HG03159 (cell line): Measurements from ENCODE around the gene PSMD5.
"Not testable (repeated sequence)": the region's sequence is repeated elsewhere in the genome, so short reads cannot be mapped to it uniquely, and the experiment has no call there.

ENCODE experiments used
- ATAC-seq: cut with Tn5 transposase; IDR thresholded peaks from one replicate; pipeline ENCODE4 v1.9.1; 2021; ENCODE audit warnings: mild to moderate bottlenecking, moderate library complexity; ENCODE audit not compliant: unreplicated experiment

PSMD5 gene

DNA sequence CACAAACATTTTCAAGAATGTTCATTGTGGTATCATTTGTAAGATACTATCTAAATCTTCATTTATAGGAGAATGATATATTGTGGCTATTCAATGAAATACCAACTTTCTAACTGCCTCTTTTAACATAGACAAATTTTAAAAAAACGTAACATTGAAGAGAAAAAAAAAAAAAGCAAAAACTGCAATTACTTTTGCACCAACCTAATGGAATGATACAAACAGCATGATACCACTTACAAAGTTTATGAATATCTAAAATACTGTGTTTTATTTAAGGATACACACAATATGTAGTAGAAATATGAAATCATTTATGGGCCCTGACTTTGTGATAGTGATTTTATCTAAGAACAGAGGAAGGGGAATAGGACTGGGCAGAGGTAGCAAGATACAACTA, 24.1 kb downstream of the PSMD5 start:
- ATAC-seq = no peak

DNA sequence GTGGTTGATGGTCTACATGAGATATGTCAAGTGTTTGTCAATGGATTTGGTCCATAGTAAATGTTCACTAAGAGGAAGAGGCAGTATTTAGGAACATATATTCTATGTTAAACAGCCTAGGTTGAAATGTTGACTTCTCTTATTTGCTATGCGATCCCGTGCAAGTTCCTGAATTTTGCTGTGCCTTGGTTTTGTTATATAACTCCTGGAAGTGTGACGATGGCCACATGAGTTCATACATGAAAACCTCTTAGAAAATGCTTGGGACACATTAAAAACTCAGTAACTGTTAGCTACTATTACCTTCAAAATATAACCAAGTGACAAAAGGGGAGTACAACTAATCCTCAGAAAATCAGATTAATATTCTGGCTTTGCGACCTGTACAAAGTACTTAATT, 27.6 kb downstream of the PSMD5 start:
- no peak for ATAC-seq

DNA sequence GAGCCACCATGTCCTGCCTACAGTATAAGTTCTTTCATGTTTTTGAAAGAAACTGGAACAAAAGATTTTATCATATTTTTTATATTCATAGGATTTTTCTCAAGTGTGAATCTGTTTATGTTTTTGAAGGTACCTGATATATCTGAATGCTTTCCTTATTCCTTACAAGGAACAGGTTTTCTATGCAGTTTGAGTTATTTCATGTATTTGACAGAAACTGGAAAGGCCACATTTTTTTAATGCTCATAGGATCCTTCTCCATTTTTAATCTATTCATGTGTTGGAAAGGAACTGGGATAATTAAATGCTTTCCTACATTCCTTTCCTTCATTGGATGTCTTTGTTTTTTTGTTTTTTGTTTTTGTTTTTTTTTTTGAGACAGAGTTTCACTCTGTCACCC, 33.8 kb downstream of the PSMD5 start:
- ATAC-seq = no peak

DNA sequence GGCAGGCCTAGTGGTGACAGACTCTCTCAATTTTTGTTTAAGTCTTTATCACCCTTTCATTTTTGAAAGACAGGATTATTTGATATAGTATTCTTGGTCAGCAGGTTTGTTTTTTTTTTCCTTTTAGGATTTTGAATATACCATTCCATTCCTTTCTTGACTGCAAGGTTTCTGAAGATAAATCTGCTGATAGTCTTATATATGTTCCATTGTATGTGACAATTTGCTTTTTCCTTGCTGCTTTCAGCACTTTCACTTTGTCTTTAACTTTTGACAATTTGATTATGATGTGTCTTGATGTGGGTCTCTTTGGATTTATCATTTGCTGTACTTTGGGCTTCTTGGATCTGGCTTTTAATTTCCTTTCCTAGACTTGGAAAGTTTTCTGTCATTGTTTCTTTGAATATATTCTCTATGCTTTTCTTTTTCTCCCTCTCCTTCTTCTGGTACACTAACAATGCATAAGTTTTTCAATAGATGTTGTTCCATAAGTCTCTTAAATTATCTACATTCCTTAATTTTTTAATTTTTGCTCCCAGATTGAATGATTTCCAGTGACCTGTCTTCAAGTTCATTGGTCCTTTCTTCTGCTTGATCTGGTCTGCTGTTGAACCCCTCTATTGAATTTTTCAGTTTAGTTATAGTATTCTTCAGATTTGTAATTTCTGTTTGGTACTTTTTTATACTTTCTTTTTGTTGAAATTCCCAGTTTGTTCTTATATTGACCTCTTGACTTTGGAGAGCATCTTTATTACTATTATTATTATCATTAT, 34.9 kb downstream of the PSMD5 start:
- no peak for ATAC-seq

DNA sequence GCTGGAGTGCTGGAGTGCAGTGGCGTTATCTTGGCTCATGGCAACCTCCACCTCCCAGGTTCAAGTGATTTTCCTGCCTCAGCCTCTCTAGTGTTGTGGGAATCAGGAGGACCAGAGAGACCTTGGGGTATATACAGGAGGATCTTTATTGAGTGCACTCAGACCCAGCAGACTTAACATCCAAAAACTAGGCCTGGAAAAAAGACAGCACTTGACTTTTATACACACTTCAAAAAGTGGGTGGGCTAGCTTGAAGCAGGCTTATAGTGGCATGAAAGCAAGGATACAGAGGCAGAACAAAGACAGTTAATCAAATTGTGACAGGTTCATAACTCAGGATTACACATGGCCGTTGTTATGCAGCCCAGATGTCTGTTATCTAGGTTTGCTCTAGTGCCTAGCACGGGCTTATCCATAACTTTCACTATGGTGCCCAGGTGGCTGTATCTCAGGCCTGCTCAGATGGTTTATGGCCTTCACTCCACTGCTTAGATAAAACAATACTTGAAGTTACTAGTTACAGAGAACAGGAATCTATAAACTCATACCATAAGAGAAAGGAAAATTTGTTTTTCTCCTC, 37.8 kb downstream of the PSMD5 start:
- not testable (repeated sequence) for ATAC-seq

DNA sequence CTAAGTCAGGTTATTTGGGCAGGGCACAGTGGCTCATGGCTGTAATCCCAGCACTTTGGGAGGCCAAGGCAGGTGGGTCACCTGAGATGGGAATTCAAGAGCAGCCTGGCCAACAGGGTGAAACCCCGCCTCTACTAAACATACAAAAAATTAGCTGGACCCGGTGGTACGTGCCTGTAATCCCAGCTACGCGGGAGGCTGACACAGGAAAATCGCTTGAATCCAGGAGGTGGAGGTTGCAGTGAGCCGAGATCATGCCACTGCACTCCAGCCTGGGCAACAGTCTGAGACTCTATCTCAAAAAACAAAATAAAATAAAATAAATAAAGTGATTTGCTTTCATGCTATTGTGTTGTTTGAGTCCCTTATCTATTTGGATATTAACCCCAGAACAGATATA, 41.3 kb downstream of the PSMD5 start:
- ATAC-seq = no peak

DNA sequence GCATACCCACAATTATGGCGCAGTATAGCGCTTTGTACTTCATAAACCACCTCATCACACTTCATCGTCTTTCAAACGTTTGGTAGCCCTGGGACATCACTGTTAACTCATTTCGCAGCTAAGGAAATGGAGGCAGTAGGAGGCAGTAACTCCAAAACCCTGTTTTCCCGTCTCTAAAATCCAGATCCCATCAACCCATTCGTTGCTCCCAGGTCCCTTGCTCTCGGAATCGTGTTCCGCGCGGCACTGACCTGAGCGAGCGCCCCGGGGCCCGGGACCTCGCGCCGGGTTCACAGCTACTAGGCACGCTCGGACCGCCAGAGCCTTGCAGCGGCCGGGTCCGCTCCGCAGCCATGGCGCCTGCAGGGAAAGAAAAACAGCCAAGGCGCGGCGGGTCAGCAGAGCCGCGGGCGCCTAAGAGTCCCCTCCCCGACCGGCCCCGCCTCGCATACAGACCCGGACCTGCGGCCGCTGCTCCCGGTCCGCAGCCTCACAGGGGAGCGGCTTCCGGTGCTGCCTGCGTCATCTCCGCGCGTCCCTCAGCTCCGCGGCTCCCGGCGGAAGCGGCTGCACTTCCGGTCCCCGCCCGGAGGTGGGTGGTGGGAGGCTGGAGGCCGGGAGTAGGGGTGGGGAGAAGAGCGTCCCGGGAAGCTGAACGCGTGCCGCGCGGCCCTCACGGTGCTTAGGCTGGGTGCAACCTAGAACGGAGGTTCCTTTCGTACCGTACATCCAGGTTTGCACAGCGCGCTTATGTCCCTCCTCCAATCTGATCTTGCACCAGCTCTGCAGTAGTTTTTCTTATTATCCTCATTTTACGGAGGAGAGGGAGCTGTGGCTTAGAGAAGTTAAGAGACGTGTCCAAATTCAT, 49.6 kb downstream of the PSMD5 start, which contains the start of gene FBXW2:
Gene FBXW2, minus strand, starts transcription at position 519 of the 868 bp plus-strand sequence. CDS start 5,158 bp downstream, outside the sequence.
- peak; percentile 95 for ATAC-seq

DNA sequence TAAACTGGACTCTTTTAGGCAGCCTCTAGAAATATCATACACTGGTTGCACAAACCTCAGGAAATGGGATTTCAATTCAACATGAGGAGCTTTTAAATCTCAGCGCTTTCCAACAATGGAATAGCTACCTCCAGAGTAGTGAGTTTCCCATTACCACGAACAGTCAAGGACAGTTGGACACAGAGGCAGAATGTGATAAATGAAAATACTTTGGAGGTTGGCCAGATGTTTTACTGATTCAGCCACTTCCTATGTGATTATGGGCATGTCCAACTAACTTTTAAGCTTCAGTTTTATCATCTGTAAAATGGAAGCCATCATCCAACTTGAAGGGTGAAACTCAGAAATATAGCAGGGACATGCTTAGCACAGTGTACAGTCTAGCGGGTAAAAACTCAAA, 51.6 kb downstream of the PSMD5 start:
- ATAC-seq = no peak

DNA sequence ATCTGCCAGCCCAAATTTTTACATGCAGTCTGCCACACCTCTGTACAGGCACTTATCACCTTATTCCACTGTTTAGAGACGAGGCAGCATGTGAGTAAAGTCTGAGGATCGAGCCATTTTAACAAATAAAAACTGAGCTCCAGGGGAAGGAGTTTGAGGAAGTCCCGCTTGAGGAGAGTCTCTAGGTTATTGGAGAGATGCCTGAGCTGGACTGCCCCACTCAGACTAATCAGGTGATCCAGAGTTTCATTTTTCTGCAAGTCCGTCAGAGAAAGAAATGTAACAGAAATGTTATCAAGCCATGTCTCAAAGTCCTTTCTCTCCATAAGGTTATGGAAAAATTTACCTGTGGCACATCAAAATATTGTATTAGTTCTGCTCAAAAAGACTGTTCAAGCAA, 54.8 kb downstream of the PSMD5 start:
- no peak for ATAC-seq

DNA sequence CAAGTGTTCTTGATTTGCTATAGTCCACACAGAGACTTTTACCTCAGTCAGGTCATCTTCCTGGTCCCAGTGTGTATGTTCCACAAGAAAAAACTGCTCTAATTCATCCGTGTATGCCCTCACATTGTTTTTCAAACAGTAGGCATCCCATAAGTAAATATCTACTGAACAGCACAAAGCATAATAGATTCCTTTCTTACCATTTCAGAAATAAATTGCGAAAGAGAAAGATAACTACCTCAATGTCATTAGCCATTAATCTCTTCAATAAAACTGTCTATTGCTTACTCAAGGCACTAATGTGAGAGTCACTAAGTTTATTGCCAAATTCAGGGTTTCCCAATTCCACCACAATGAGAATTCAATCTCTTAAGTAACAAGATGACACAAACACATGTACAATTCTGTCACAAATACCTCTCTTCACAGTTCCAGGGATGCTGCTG, 59.1 kb downstream of the PSMD5 start:
- ATAC-seq = no peak

DNA sequence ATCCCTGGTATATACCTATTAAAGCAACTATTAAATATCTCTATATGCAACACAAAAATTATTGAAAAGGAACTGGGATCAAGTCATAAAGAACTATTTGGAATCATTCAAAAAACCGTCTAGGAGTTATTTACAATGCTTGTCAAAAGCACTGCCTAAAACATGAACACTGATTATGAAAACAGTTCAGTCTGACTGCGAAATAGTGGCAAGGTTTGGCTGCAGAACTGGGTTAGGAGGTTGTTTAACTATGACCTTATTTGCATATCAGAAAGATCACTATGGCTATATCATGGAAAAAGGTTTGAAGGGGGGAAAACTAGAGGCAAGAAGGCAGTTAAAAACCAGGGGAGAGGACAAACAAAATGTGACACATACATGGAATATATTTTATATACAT, 61.5 kb downstream of the PSMD5 start:
- no peak for ATAC-seq

DNA sequence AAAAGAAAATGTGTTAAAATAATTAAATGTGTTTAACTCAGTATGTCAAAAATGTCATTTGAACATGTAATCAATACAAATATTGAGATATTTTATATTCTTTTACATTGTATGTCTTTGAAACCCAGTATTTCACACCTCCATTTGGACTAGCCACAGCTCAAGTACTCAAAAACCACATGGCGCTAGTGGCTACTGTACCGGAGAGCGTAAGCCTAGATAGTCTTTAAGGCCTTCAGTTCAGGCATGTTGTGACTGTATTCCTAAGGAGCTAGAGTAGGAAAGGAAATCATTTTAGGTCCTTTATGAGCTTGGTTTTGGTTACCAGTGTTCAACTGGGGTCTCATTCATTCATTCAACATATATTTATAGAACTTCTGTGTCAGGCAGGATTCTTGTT, 62.4 kb downstream of the PSMD5 start:
- ATAC-seq = no peak

DNA sequence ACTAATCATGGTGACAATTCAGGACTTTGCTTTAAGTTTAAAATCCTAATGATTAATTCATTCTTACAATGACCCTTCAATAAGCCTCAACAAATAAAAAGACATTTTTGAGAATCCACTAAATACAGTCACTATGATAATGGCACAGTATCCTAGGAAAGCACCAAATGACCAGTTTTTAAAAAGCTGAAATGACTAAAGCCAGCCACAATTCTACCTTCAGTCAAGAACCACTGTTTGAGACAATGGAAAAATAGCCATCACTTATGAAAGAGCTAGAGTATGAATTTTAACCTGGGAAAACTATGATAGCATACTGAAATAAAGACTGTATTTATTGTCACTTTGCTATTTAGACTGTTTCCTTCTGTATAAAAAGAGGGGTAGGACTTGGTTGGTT, 63.5 kb downstream of the PSMD5 start:
- ATAC-seq = no peak

DNA sequence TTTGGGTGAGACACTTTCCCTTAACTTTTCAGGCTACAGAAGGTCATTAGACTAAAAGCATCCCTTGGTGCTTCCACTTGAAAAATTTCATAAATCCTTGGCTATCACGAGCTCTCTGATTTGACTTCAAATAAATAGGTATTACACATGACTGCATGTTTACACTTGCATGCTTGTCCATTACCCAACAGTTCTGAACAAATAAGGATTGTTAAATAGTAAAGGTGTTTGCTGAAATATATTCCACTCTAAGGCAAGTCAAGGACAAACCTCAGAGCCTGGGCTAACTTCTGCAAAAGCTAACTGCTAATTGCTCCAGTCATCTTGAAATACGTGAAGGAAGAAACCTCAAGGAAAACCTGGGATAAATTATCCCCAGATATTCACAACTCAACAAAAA, 64.0 kb downstream of the PSMD5 start:
- ATAC-seq = no peak

DNA sequence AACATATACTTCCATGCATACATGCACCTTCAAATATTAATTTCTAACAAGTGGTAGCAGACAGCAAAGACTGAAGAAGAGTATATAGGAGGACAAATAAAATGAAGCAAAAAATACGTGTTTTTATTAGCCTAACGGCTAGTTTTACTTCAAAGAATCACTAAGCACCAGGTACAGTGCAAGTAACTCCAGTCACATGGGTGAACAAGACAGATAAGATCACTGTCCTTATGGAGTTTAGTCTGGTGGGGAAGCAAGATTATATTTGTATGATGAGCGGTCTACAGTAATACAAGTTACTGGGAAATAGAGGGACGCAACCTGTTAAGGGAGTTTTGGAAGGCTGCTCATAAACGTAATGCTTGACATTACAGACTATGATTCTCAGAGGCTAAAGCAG, 65.5 kb downstream of the PSMD5 start:
- no peak for ATAC-seq

DNA sequence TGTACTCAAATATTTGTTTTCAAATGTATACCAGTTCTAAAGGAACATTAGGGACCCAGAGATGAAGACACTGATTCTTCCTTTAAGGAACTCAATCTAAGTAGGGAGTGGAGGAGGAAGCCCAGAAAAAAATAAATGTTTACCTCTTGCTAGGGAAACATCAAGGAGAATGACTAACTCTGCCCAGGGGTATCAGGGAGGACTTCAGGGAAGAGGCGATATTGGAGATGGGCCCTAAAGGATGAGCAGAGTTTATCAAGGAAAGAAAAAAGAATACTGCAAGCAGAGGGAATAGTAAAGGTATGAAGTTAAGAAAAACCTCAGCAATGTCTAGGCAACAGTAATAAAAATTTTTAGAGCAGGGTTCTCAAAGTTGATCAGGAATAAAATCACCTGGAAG, 65.9 kb downstream of the PSMD5 start:
- ATAC-seq = no peak

DNA sequence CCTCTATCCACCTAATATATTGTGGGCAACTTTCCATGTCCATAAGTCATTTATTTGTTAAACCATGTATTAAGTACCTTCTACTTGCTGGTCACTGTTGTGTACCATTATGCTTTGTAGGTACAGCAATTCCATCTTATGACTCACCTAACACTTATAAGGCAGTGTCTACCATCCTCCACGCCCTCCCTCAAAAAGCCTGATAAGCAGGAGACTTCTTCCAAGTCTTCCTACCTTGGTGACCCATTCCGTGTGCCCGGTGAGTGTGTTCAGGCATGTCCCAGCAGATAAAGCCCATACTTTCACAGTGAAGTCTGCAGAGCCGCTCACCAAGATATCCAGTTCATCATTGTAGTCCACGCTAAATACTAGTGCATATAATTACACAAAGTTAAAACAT, 66.9 kb downstream of the PSMD5 start:
- no peak for ATAC-seq

DNA sequence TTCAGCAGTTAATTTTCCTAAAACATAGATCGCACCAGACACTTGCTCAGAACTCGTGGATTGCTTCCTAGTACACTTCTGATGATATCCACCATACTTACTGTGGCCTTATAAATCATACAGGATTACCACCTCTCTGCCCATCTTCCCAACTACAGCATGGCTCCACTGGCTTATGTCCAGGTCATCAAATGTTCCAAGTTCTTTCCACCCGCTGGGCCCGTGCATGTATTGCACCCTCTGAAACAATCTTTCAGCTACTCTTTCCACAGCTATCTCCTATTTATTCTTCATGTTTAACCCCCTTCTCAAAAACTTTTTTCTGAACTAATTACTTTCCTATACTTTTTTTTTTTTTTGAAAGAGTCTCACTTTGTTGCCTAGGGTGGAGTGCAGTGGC, 68.0 kb downstream of the PSMD5 start:
- ATAC-seq = no peak

DNA sequence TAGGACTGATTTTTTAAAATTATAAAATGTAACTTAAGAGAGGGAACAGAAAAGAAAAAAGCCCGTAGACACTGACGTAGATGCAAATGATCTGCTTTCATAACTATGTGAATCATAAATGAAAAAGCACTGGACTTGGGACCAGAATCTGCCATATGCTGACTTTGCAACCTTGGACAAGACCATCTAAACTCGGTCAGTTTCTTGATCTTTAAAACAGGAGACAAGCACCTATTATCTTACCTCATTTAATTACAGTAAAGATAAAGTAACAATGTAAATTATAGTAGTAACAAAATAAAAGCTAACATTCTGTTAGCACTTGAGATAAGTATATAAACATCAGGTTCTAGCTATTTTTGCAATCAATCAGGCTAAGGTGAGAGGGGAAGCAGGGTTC, 69.5 kb downstream of the PSMD5 start:
- ATAC-seq = no peak

DNA sequence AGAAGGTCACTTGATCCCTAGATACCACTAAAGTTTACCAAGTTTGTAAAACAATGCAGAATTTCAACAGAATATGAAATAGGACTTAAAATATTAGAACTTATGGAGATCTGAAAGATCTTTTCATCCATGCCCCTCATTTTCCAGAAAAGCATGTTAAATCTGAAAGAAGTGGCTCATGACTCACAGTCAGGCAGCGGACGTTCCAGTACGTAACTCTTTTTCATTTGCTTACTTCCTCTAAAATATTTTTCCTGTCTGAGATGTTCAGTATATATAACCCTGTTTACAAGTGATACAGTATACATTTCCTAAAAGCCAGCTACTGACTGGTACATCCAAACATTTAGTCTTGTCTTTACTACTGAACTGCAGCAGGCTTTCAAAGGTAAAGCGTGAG, 71.8 kb downstream of the PSMD5 start:
- ATAC-seq = no peak

DNA sequence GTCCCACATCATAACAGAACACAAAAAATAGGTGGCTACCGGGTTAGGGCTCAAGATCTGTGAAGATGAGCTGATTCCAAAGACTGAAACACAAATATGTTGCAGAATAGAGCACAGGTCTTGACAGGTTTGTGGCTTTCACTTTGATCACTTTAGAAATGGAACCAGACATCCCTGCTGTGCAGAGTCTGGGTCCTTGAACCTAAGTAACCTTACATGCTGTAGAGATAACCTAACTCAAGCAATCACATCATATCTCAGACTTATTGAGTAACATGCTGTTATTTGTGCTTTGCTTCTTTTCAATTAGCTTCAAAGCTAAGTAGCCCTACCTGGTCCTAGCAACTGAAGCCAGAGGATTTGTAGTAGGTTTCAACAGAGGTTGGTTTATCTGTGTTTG, 73.8 kb downstream of the PSMD5 start:
- no peak for ATAC-seq

DNA sequence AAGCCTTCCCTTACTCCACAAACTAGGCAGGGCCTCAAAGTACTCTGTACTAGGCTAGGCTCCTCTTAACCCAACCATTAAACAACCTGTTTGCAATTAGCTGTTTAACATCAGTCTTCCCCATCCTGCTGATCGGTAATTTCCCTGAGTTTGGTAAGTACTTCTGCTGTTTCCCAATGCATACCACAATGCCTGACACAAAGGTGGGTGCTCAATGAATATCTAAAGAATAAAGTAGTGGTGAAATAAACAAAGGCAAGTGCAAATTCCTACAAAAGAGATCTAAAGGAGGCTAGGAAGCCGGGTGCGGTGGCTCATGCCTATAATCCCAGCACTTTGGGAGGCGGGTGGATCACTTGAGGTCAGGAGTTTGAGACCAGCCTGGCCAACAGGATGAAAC, 74.5 kb downstream of the PSMD5 start:
- no peak for ATAC-seq
